Activated T-helper 2 cell treated with anti-CD3 and anti-CD28 coated beads, Interferon-gamma antibody, Interleukin-2, Interleukin-4, amounts not matched to agents 10 μg/mL and 5 μg/mL and 100 μg/mL, durations not matched to agents 14 hours and 24 hours and 36 hours (primary cell): ENCODE results near the gene ST7. TPM values are rescaled to one million over a fixed set of nuclear protein-coding genes. Genes with fewer than 3 reads are reported as not detected.

Experiments used
- DNase-seq: peaks from one replicate; pipeline ENCODE4 v3.0.0; 2021; ENCODE audit warnings: low spot score
- H3K27ac Mint-ChIP-seq: one replicate; pipeline ENCODE4 v1.8.0; 2021; ENCODE audit warnings: mixed read lengths
- H3K27me3 Mint-ChIP-seq: one replicate; pipeline ENCODE4 v1.8.0; 2021; ENCODE audit warnings: low read depth, mixed read lengths
- H3K36me3 Mint-ChIP-seq: one replicate; pipeline ENCODE4 v1.8.0; 2021; ENCODE audit warnings: low read depth, mixed read lengths
- H3K4me1 Mint-ChIP-seq: one replicate; pipeline ENCODE4 v1.8.0; 2021; ENCODE audit warnings: low read depth, mixed read lengths
- H3K4me3 Mint-ChIP-seq: one replicate; pipeline ENCODE4 v1.8.0; 2021; ENCODE audit warnings: low read depth, mild to moderate bottlenecking, moderate library complexity, mixed read lengths
- H3K9me3 Mint-ChIP-seq: one replicate; pipeline ENCODE4 v1.8.0; 2021; ENCODE audit warnings: mixed read lengths
- intact Hi-C: fragments of 100-400 bp; cut with micrococcal nuclease; formaldehyde crosslinking; loops from one replicate; pipeline ENCODE4 v1.15.1; 2023
- total RNA-seq: library from RNA; stranded (reverse); gene quantifications from 2 replicates; pipeline ENCODE4 v1.2.3, GENCODE V29; 2022

The ST7 gene
- total RNA-seq, 1 donor from 2014 or later, result 8.0 TPM

GRCh38 chr7:116988363-116988989 lies 35.2 kb downstream of the ST7 start:
- intact Hi-C loops, result loop anchor here (1.0 kb wide), 2 partner anchors 24 to 131 kb away; no protein-coding TSS in a partner anchor
- H3K27ac Mint-ChIP-seq, result no peak overlapping the region
- H3K27me3 Mint-ChIP-seq, result peaks cover 9% of the 10 kb centered on the region
- DNase-seq, result no peak
- H3K36me3 Mint-ChIP-seq, result no peaks in the 10 kb centered on the region
- no peaks in the 10 kb centered on the region for H3K9me3 Mint-ChIP-seq
- no peak overlapping the region for H3K4me3 Mint-ChIP-seq
- H3K4me1 Mint-ChIP-seq, result peaks cover 4% of the 10 kb centered on the region

- H3K4me3 Mint-ChIP-seq, result no peak overlapping the region
- H3K27ac Mint-ChIP-seq, result no peak overlapping the region
- H3K36me3 Mint-ChIP-seq, result no peaks in the 10 kb centered on the region
- intact Hi-C loops, result no loop called here
- H3K4me1 Mint-ChIP-seq, result peaks cover 4% of the 10 kb centered on the region
- H3K9me3 Mint-ChIP-seq, result no peaks in the 10 kb centered on the region
- peaks cover 18% of the 10 kb centered on the region for H3K27me3 Mint-ChIP-seq
- no peak for DNase-seq
Observed at GRCh38 chr7:116990056-116990455, 36.8 kb downstream of the ST7 start.

- intact Hi-C loops, result no loop called here
- Mint-ChIP-seq H3K27ac (no peak overlapping the region), H3K4me1 (peaks cover 4% of the 10 kb centered on the region), H3K27me3 (peaks cover 22% of the 10 kb centered on the region), H3K36me3 (no peaks in the 10 kb centered on the region), H3K4me3 (no peak overlapping the region), H3K9me3 (no peaks in the 10 kb centered on the region)
- no peak for DNase-seq
Observed at GRCh38 chr7:116991233-116991632, 37.9 kb downstream of the ST7 start.

- Mint-ChIP-seq H3K4me1 (peaks cover 2% of the 10 kb centered on the region), H3K27me3 (peaks cover 25% of the 10 kb centered on the region), H3K9me3 (no peaks in the 10 kb centered on the region), H3K27ac (no peak overlapping the region), H3K36me3 (no peaks in the 10 kb centered on the region), H3K4me3 (no peak overlapping the region)
- DNase-seq, result no peak
- intact Hi-C loops, result no loop called here
Observed at GRCh38 chr7:116994611-116995010, 41.3 kb downstream of the ST7 start.

- intact Hi-C loops, result no loop called here
- no peak for DNase-seq
- Mint-ChIP-seq H3K36me3 (no peaks in the 10 kb centered on the region), H3K27ac (no peak overlapping the region), H3K27me3 (peaks cover 22% of the 10 kb centered on the region), H3K4me3 (no peak overlapping the region), H3K9me3 (no peaks in the 10 kb centered on the region), H3K4me1 (no peaks in the 10 kb centered on the region)
Observed at GRCh38 chr7:116997972-116998371, 44.7 kb downstream of the ST7 start.

- no peaks in the 10 kb centered on the region for H3K4me1 Mint-ChIP-seq
- H3K27ac Mint-ChIP-seq, result no peak overlapping the region
- DNase-seq, result no peak
- no peaks in the 10 kb centered on the region for H3K36me3 Mint-ChIP-seq
- H3K27me3 Mint-ChIP-seq, result peaks cover 21% of the 10 kb centered on the region
- intact Hi-C loops, result no loop called here
- H3K9me3 Mint-ChIP-seq, result no peaks in the 10 kb centered on the region
- H3K4me3 Mint-ChIP-seq, result no peak overlapping the region
Observed at GRCh38 chr7:116998567-116999175, 45.4 kb downstream of the ST7 start.

- Mint-ChIP-seq H3K27ac (no peak overlapping the region), H3K36me3 (no peaks in the 10 kb centered on the region), H3K9me3 (no peaks in the 10 kb centered on the region), H3K4me3 (no peak overlapping the region), H3K4me1 (peaks cover 1% of the 10 kb centered on the region), H3K27me3 (peaks cover 22% of the 10 kb centered on the region)
- intact Hi-C loops, result no loop called here
- no peak for DNase-seq
Observed at GRCh38 chr7:116999311-116999710, 46.0 kb downstream of the ST7 start.

GRCh38 chr7:117001283-117001682 lies 48.0 kb downstream of the ST7 start:
- Mint-ChIP-seq H3K36me3 (no peaks in the 10 kb centered on the region), H3K27ac (no peak overlapping the region), H3K4me3 (no peak overlapping the region), H3K9me3 (no peaks in the 10 kb centered on the region), H3K4me1 (peaks cover 5% of the 10 kb centered on the region), H3K27me3 (peaks cover 17% of the 10 kb centered on the region)
- intact Hi-C loops, result no loop called here
- DNase-seq, result no peak

- DNase-seq, result no peak
- no peak overlapping the region for H3K4me3 Mint-ChIP-seq
- no peak overlapping the region for H3K27ac Mint-ChIP-seq
- peaks cover 24% of the 10 kb centered on the region for H3K27me3 Mint-ChIP-seq
- intact Hi-C loops, result no loop called here
- H3K4me1 Mint-ChIP-seq, result peaks cover 34% of the 10 kb centered on the region
- H3K36me3 Mint-ChIP-seq, result no peaks in the 10 kb centered on the region
- no peaks in the 10 kb centered on the region for H3K9me3 Mint-ChIP-seq
Observed at GRCh38 chr7:117004899-117005298, 51.6 kb downstream of the ST7 start.

- H3K4me1 Mint-ChIP-seq, result peaks cover 40% of the 10 kb centered on the region
- peaks cover 24% of the 10 kb centered on the region for H3K27me3 Mint-ChIP-seq
- H3K27ac Mint-ChIP-seq, result no peak overlapping the region
- no peak overlapping the region for H3K4me3 Mint-ChIP-seq
- no peaks in the 10 kb centered on the region for H3K9me3 Mint-ChIP-seq
- no peak for DNase-seq
- intact Hi-C loops, result no loop called here
- H3K36me3 Mint-ChIP-seq, result no peaks in the 10 kb centered on the region
Observed at GRCh38 chr7:117005449-117005848, 52.1 kb downstream of the ST7 start.

GRCh38 chr7:117006907-117007684 lies 53.8 kb downstream of the ST7 start:
- DNase-seq, result no peak
- H3K36me3 Mint-ChIP-seq, result no peaks in the 10 kb centered on the region
- intact Hi-C loops, result no loop called here
- no peaks in the 10 kb centered on the region for H3K9me3 Mint-ChIP-seq
- H3K27ac Mint-ChIP-seq, result no peak overlapping the region
- H3K4me1 Mint-ChIP-seq, result peaks cover 56% of the 10 kb centered on the region
- no peak overlapping the region for H3K4me3 Mint-ChIP-seq
- peaks cover 21% of the 10 kb centered on the region for H3K27me3 Mint-ChIP-seq

- no peaks in the 10 kb centered on the region for H3K36me3 Mint-ChIP-seq
- H3K4me1 Mint-ChIP-seq, result peaks cover 59% of the 10 kb centered on the region
- no peaks in the 10 kb centered on the region for H3K9me3 Mint-ChIP-seq
- H3K4me3 Mint-ChIP-seq, result no peak overlapping the region
- intact Hi-C loops, result loop anchor here (2.0 kb wide), 1 partner anchor 78 kb away; no protein-coding TSS in a partner anchor
- H3K27me3 Mint-ChIP-seq, result peaks cover 22% of the 10 kb centered on the region
- no peak overlapping the region for H3K27ac Mint-ChIP-seq
- DNase-seq, result no peak
Observed at GRCh38 chr7:117008118-117008885, 55.0 kb downstream of the ST7 start.
